ENCODE measurements around the gene RIC8B.

GRCh38 chr12:106754331-106754730 is 20.2 kb upstream of the RIC8B start:
- TF ChIP-seq, protein P1, sequence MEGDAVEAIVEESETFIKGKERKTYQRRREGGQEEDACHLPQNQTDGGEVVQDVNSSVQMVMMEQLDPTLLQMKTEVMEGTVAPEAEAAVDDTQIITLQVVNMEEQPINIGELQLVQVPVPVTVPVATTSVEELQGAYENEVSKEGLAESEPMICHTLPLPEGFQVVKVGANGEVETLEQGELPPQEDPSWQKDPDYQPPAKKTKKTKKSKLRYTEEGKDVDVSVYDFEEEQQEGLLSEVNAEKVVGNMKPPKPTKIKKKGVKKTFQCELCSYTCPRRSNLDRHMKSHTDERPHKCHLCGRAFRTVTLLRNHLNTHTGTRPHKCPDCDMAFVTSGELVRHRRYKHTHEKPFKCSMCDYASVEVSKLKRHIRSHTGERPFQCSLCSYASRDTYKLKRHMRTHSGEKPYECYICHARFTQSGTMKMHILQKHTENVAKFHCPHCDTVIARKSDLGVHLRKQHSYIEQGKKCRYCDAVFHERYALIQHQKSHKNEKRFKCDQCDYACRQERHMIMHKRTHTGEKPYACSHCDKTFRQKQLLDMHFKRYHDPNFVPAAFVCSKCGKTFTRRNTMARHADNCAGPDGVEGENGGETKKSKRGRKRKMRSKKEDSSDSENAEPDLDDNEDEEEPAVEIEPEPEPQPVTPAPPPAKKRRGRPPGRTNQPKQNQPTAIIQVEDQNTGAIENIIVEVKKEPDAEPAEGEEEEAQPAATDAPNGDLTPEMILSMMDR (conservative IDR thresholded peaks at IDR 0.05; ENCODE audit: low read length) = no peak
- no peak for TF ChIP-seq EZH2phosphoT487 (IDR thresholded peaks at IDR 0.05; ENCODE audit: borderline replicate concordance)
